IMR-90 (cell line): ENCODE results near the gene SPATA2L. TPM values are rescaled to one million over a fixed set of nuclear protein-coding genes. Genes with fewer than 3 reads are reported as not detected.

Source experiments
- ATAC-seq: fragments of 200-7000 bp; cut with Tn5 transposase; 2 replicates; pipeline ENCODE4 v1.9.1; 2020; ENCODE audit warnings: low read depth, mild to moderate bottlenecking, moderate library complexity
- BruUV-seq: library from RNA; stranded (reverse); fragments of 400-500 nt; replicated peaks from 2 replicates; lab custom pipeline; 2021; lab: Mats Ljungman, UMichigan
- CTCF ChIA-PET: fragments of 300-600 bp; formaldehyde crosslinking; extraction: SDS; loops from one replicate; lab custom pipeline; 2021; ENCODE audit warnings: antibody characterized with exemption; lab: Yijun Ruan, JAX
- POLR2A ChIA-PET: fragments of 300-600 bp; sonication (Branson Sonifier 250); formaldehyde crosslinking; loops from one replicate; lab custom pipeline; 2022; ENCODE audit warnings: antibody characterized with exemption; ENCODE audit not compliant: unreplicated experiment; lab: Charles Lee
- DNase-seq: peaks from one replicate; pipeline ENCODE4 v3.0.0; 2013
- H2AFZ ChIP-seq: replicated peaks from 2 replicates; pipeline ENCODE3; 2013; ENCODE audit warnings: low read length, mild to moderate bottlenecking; ENCODE audit not compliant: poor library complexity
- H2AK5ac ChIP-seq: 2 replicates; pipeline ENCODE4 v1.6.1; 2013; ENCODE audit warnings: low read depth, low read length, inconsistent platforms
- H2AK9ac ChIP-seq: replicated peaks from 2 replicates; pipeline ENCODE3; 2013; ENCODE audit warnings: mild to moderate bottlenecking, low read depth, low read length, moderate library complexity; ENCODE audit not compliant: poor library complexity
- H2BK120ac ChIP-seq: 2 replicates; pipeline ENCODE4 v1.6.1; 2013; ENCODE audit warnings: low read depth, low read length, inconsistent platforms
- H2BK15ac ChIP-seq: 3 replicates; pipeline ENCODE4 v1.6.1; 2013; ENCODE audit warnings: low read depth, low read length, inconsistent platforms
- H2BK20ac ChIP-seq: 2 replicates; pipeline ENCODE4 v1.6.1; 2013; ENCODE audit warnings: low read depth, mild to moderate bottlenecking, inconsistent platforms, low read length, moderate library complexity
- H2BK5ac ChIP-seq: 2 replicates; pipeline ENCODE4 v1.6.1; 2013; ENCODE audit warnings: mild to moderate bottlenecking, low read depth, low read length, inconsistent platforms; ENCODE audit not compliant: poor library complexity, severe bottlenecking
- H3K14ac ChIP-seq: replicated peaks from 2 replicates; pipeline ENCODE4 v1.6.1; 2013; ENCODE audit warnings: low read depth, low read length, inconsistent platforms
- H3K18ac ChIP-seq: 2 replicates; pipeline ENCODE4 v1.6.1; 2013; ENCODE audit warnings: low read depth, low read length, control low read depth
- H3K23ac ChIP-seq: 2 replicates; pipeline ENCODE4 v1.6.1; 2013; ENCODE audit warnings: low read depth, low read length, inconsistent platforms
- H3K27ac ChIP-seq: 2 replicates; pipeline ENCODE4 v1.5.1; 2013; ENCODE audit warnings: mild to moderate bottlenecking, control low read depth, low read length; ENCODE audit not compliant: insufficient read depth
- H3K27me3 ChIP-seq: 2 replicates; pipeline ENCODE4 v1.6.1; 2013; ENCODE audit warnings: low read length; ENCODE audit not compliant: control insufficient read depth, insufficient read depth
- H3K36me3 ChIP-seq: 2 replicates; pipeline ENCODE4 v1.6.1; 2013; ENCODE audit warnings: low read length, mixed read lengths; ENCODE audit not compliant: control insufficient read depth, insufficient read depth
- H3K4ac ChIP-seq: 2 replicates; pipeline ENCODE4 v1.6.1; 2013; ENCODE audit warnings: low read depth, low read length, inconsistent platforms
- H3K4me1 ChIP-seq: 2 replicates; pipeline ENCODE4 v1.6.1; 2013; ENCODE audit warnings: low read length, mixed read lengths; ENCODE audit not compliant: control insufficient read depth, insufficient read depth
- H3K4me2 ChIP-seq: 2 replicates; pipeline ENCODE4 v1.6.1; 2013; ENCODE audit warnings: low read depth, mild to moderate bottlenecking, control low read depth, low read length, moderate library complexity
- H3K4me3 ChIP-seq: 2 replicates; pipeline ENCODE4 v1.5.1; 2013; ENCODE audit warnings: low read depth, mild to moderate bottlenecking, control low read depth, low read length, moderate library complexity; ENCODE audit not compliant: insufficient read depth
- H3K56ac ChIP-seq: 2 replicates; pipeline ENCODE4 v1.6.1; 2013; ENCODE audit warnings: low read length, inconsistent platforms; ENCODE audit not compliant: insufficient read depth; ENCODE audit errors: extremely low read depth
- H3K79me1 ChIP-seq, 2 experiments: 2 replicates each; pipeline ENCODE4 v1.6.1; 2013; ENCODE audit warnings: low read length in 2 of 2, inconsistent platforms in 1 of 2, low read depth in 1 of 2
- H3K9ac ChIP-seq: 2 replicates; pipeline ENCODE4 v1.6.1; 2013; ENCODE audit warnings: low read depth, low read length, control low read depth
- H3K9me1 ChIP-seq: 2 replicates; pipeline ENCODE4 v1.6.1; 2013; ENCODE audit warnings: low read length, inconsistent platforms; ENCODE audit not compliant: insufficient read depth
- H3K9me3 ChIP-seq: 2 replicates; pipeline ENCODE4 v1.6.1; 2013; ENCODE audit warnings: low read length; ENCODE audit not compliant: control insufficient read depth, insufficient read depth
- H4K20me1 ChIP-seq: 2 replicates; pipeline ENCODE4 v1.6.1; 2013; ENCODE audit warnings: low read length, inconsistent platforms; ENCODE audit not compliant: insufficient read depth
- H4K5ac ChIP-seq: 2 replicates; pipeline ENCODE4 v1.6.1; 2013; ENCODE audit warnings: mild to moderate bottlenecking, low read depth, low read length, control low read depth
- H4K8ac ChIP-seq, 2 experiments: 2 replicates each; pipeline ENCODE4 v1.6.1; 2013; ENCODE audit warnings: low read depth in 2 of 2, low read length in 2 of 2, control low read depth in 1 of 2, inconsistent platforms in 1 of 2
- H4K91ac ChIP-seq: 2 replicates; pipeline ENCODE4 v1.6.1; 2013; ENCODE audit warnings: low read depth, low read length, inconsistent platforms; ENCODE audit not compliant: insufficient read depth
- BHLHE40 ChIP-seq: fragments of 150-350 bp; IDR thresholded peaks from 2 replicates; pipeline ENCODE4 v1.6.1; 2016; ENCODE audit warnings: mild to moderate bottlenecking, low read depth, low read length
- CEBPB ChIP-seq: IDR thresholded peaks from 2 replicates; pipeline ENCODE4 v1.6.1; 2012; ENCODE audit warnings: low read depth, low read length, improper control_type of control experiment
- CHD1 ChIP-seq: IDR thresholded peaks from 2 replicates; pipeline ENCODE4 v1.6.1; 2012; ENCODE audit warnings: low read depth, low read length, improper control_type of control experiment
- CTCF ChIP-seq: conservative IDR thresholded peaks from 2 replicates; pipeline ENCODE4 v1.5.1; 2012; ENCODE audit warnings: mild to moderate bottlenecking, low read depth, low read length, improper control_type of control experiment
- FOS ChIP-seq: fragments of 150-350 bp; IDR thresholded peaks from 2 replicates; pipeline ENCODE4 v1.6.1; 2016; ENCODE audit warnings: low read depth, low read length
- MAZ ChIP-seq: IDR thresholded peaks from 2 replicates; pipeline ENCODE4 v1.6.1; 2012; ENCODE audit warnings: low read depth, mild to moderate bottlenecking, low read length, improper control_type of control experiment, moderate library complexity, borderline replicate concordance
- MXI1 ChIP-seq: IDR thresholded peaks from 2 replicates; pipeline ENCODE4 v1.6.1; 2012; ENCODE audit warnings: low read depth, mild to moderate bottlenecking, low read length, moderate library complexity, borderline replicate concordance
- NFE2L2 ChIP-seq: fragments of 150-350 bp; IDR thresholded peaks from 2 replicates; pipeline ENCODE4 v1.6.1; 2016; ENCODE audit warnings: low read depth, mild to moderate bottlenecking, low read length
- POLR2A ChIP-seq: IDR thresholded peaks from 2 replicates; pipeline ENCODE4 v1.6.1; 2012; ENCODE audit warnings: mild to moderate bottlenecking, low read depth, low read length
- RAD21 ChIP-seq: IDR thresholded peaks from 2 replicates; pipeline ENCODE4 v1.6.1; 2012; ENCODE audit warnings: low read length, improper control_type of control experiment
- RCOR1 ChIP-seq: IDR thresholded peaks from 2 replicates; pipeline ENCODE4 v1.6.1; 2012; ENCODE audit warnings: mild to moderate bottlenecking, low read length, improper control_type of control experiment; ENCODE audit not compliant: insufficient replicate concordance
- SMC3 ChIP-seq: fragments of 150-350 bp; IDR thresholded peaks from 2 replicates; pipeline ENCODE4 v1.6.1; 2016; ENCODE audit warnings: low read depth, mild to moderate bottlenecking, antibody characterized with exemption, low read length, moderate library complexity
- WGBS, 2 experiments: methylation state at CpG; one replicate each; pipeline versions ENCODE4 v1.1.5 to v1.1.7; 2013; ENCODE audit warnings: missing lambda C conversion rate in 2 of 2; ENCODE audit not compliant: insufficient read length in 1 of 2; ENCODE audit errors: extremely low coverage in 2 of 2; 5-methylcytosine and 5-hydroxymethylcytosine counted together
- dilution Hi-C: fragments of 300-500 bp; cut with HindIII; formaldehyde crosslinking; loops from one replicate; pipeline ENCODE4 v1.14.3; 2018; ENCODE audit warnings: low sequenced_read_pairs; ENCODE audit not compliant: unreplicated experiment
- in situ Hi-C: fragments of 300-500 bp; cut with MboI; formaldehyde crosslinking; loops from 3 replicates; pipeline ENCODE4 v1.14.3; 2019; ENCODE audit warnings: low sequenced_read_pairs, inconsistent platforms, mixed read lengths
- intact Hi-C: fragments of 100-400 bp; cut with micrococcal nuclease; formaldehyde crosslinking; loops from 2 replicates; pipeline ENCODE4 v1.10.0; 2022
- polyA plus RNA-seq, 3 experiments: library from polyadenylated mRNA; depleted of rRNA; stranded (reverse); fragments of >200 nt; gene quantifications; 2 replicates each; pipeline ENCODE4 v1.2.3, GENCODE V29; 2012; ENCODE audit warnings: low replicate concordance in 1 of 3
- total RNA-seq: library from RNA; depleted of rRNA; stranded (reverse); fragments of >200 nt; gene quantifications from 2 replicates; pipeline ENCODE4 v1.2.3, GENCODE V29; 2012
- TF ChIP-seq, protein P1 (sequence below): fragments of 150-350 bp; IDR thresholded peaks from 2 replicates; pipeline ENCODE4 v1.6.1; 2016; ENCODE audit warnings: low read depth, mild to moderate bottlenecking, low read length, moderate library complexity, borderline replicate concordance

The SPATA2L gene
- total and polyA plus RNA-seq, 2 of the 4 experiments (the other 2 are of a cell fraction): 4.8 to 6.9 TPM

DNA sequence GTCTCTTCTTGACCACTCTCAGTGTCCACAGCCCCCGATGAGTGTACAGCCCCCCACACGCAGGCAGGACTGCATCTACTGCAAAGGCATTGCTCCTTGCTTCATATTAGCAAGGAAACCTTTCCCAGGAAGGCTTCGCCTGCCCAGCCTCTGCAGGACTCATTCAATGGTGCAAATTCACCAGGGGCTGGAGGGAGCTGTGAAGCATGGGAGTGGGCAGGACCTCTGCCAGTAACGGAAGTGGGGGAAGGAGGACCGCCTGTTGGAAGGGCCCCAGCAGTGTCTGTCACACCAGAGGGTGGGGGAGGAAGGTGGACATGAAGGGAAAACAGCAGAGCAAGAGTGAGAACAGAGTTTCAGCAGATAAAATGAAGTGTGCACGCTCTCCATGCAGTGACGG, 41.4 kb downstream of the SPATA2L start:
- peaks cover 7% of the 10 kb centered on the region for H3K4me1 ChIP-seq
- H3K56ac ChIP-seq: no peak overlapping the region
- H3K27me3 ChIP-seq: no peaks in the 10 kb centered on the region
- ATAC-seq: no peak
- H3K4ac ChIP-seq: no peak overlapping the region
- H2AFZ ChIP-seq: no peak overlapping the region
- no peak overlapping the region for H3K4me2 ChIP-seq
- H3K9me1 ChIP-seq: peaks cover 7% of the 10 kb centered on the region; the same call in 1 of the 2 replicates
- H3K27ac ChIP-seq: no peak overlapping the region
- H3K14ac ChIP-seq: no peak overlapping the region
- H3K23ac ChIP-seq: no peak overlapping the region
- H3K36me3 ChIP-seq: peaks cover 16% of the 10 kb centered on the region
- BruUV-seq: no TSS peak
- in situ Hi-C loops (no loop called here), dilution Hi-C loops (no loop called here), intact Hi-C loops (no loop called here)
- H4K5ac ChIP-seq: no peak overlapping the region
- peaks cover 9% of the 10 kb centered on the region for H4K20me1 ChIP-seq
- POLR2A ChIA-PET: no interaction called here
- no peaks in the 10 kb centered on the region for H3K9me3 ChIP-seq
- CTCF ChIA-PET: no interaction called here
- H3K18ac ChIP-seq: no peak overlapping the region
- no peak overlapping the region for H3K4me3 ChIP-seq
- WGBS, 2 experiments: 82% methylated on average over 7 of the region's 7 CpGs; no CpG with 5 or more reads in 1 of the 2 experiments
- H2AK5ac ChIP-seq: no peak overlapping the region
- no peak for TF ChIP-seq CTCF
- no peak for TF ChIP-seq CEBPB
- no peak for TF ChIP-seq NFE2L2
- TF ChIP-seq MXI1: no peak
- TF ChIP-seq MAZ: no peak
- no peak for TF ChIP-seq CHD1
- TF ChIP-seq, protein P1, sequence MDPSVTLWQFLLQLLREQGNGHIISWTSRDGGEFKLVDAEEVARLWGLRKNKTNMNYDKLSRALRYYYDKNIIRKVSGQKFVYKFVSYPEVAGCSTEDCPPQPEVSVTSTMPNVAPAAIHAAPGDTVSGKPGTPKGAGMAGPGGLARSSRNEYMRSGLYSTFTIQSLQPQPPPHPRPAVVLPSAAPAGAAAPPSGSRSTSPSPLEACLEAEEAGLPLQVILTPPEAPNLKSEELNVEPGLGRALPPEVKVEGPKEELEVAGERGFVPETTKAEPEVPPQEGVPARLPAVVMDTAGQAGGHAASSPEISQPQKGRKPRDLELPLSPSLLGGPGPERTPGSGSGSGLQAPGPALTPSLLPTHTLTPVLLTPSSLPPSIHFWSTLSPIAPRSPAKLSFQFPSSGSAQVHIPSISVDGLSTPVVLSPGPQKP: no peak
- TF ChIP-seq RAD21: no peak
- no peak for TF ChIP-seq POLR2A
- TF ChIP-seq RCOR1: no peak
- TF ChIP-seq FOS: no peak
- no peak for TF ChIP-seq BHLHE40
- no peak for TF ChIP-seq SMC3
- no peak overlapping the region for H2BK20ac ChIP-seq
- no peak overlapping the region for H2BK120ac ChIP-seq
- no peak overlapping the region for H4K8ac ChIP-seq
- H2AK9ac ChIP-seq: no peak overlapping the region
- H2BK15ac ChIP-seq: no peak overlapping the region
- no peak overlapping the region for H4K91ac ChIP-seq
- no peak for DNase-seq
- H3K9ac ChIP-seq: no peak overlapping the region
- H2BK5ac ChIP-seq: no peak overlapping the region
- peaks cover 15 to 44% of the 10 kb centered on the region in 2 experiments for H3K79me1 ChIP-seq
